Natural killer cell (primary cell): ENCODE data around the gene SARDH. TPM values are rescaled to one million over a fixed set of nuclear protein-coding genes. Genes with fewer than 3 reads are reported as not detected.

Source experiments
- ATAC-seq, 3 donors: fragments of 150-1000 bp in 2 of 3; fragments of 200-7000 bp in 1 of 3; cut with Tn5 transposase; 1 replicate in 1 of 3; 2 replicates in 2 of 3; pipeline ENCODE4 v1.10.0; 2021; ENCODE audit warnings: mild to moderate bottlenecking in 2 of 3, moderate library complexity in 2 of 3
- DNase-seq, 2 donors: peaks; one replicate each; pipeline versions ENCODE4 v3.0.0 to v3.0.0-alpha.2; 2013 to 2021; ENCODE audit warnings: mixed read lengths in 1 of 2
- H3K27ac ChIP-seq: one replicate; pipeline ENCODE4 v1.5.1; 2013; ENCODE audit warnings: mild to moderate bottlenecking, low read length
- H3K27me3 ChIP-seq: one replicate; pipeline ENCODE4 v1.6.1; 2013; ENCODE audit warnings: low read length; ENCODE audit not compliant: control insufficient read depth, insufficient read depth
- H3K36me3 ChIP-seq: one replicate; pipeline ENCODE4 v1.6.1; 2013; ENCODE audit warnings: low read length; ENCODE audit not compliant: control insufficient read depth, insufficient read depth
- H3K4me1 ChIP-seq: one replicate; pipeline ENCODE4 v1.6.1; 2013; ENCODE audit warnings: low read length; ENCODE audit not compliant: control insufficient read depth, insufficient read depth
- H3K4me3 ChIP-seq: one replicate; pipeline ENCODE4 v1.5.1; 2013; ENCODE audit warnings: low read length
- H3K9me3 ChIP-seq: one replicate; pipeline ENCODE4 v1.6.1; 2013; ENCODE audit warnings: low read length; ENCODE audit not compliant: control insufficient read depth, insufficient read depth
- H3K27ac Mint-ChIP-seq, 2 donors: one replicate each; pipeline ENCODE4 v1.8.0; 2022; ENCODE audit warnings: mild to moderate bottlenecking in 2 of 2, mixed read lengths in 2 of 2, moderate library complexity in 1 of 2
- H3K27me3 Mint-ChIP-seq, 2 donors: one replicate each; pipeline ENCODE4 v1.8.0; 2022; ENCODE audit warnings: low read depth in 2 of 2, mixed read lengths in 2 of 2
- H3K36me3 Mint-ChIP-seq: one replicate; pipeline ENCODE4 v1.8.0; 2022; ENCODE audit warnings: mixed read lengths
- H3K4me1 Mint-ChIP-seq, 2 donors: one replicate each; pipeline ENCODE4 v1.8.0; 2022; ENCODE audit warnings: mixed read lengths in 2 of 2
- H3K4me3 Mint-ChIP-seq: one replicate; pipeline ENCODE4 v1.8.0; 2022; ENCODE audit warnings: mild to moderate bottlenecking, moderate library complexity, mixed read lengths
- H3K9me3 Mint-ChIP-seq, 2 donors: one replicate each; pipeline ENCODE4 v1.8.0; 2022; ENCODE audit warnings: mixed read lengths in 2 of 2
- CTCF ChIP-seq: fragments of 200-600 bp; IDR thresholded peaks from one replicate; pipeline ENCODE4 v1.8.0; 2022; ENCODE audit warnings: antibody characterized with exemption
- WGBS: methylation state at CpG from one replicate; pipeline ENCODE4 v1.1.7; 2013; ENCODE audit warnings: missing lambda C conversion rate; ENCODE audit not compliant: insufficient coverage; 5-methylcytosine and 5-hydroxymethylcytosine counted together
- intact Hi-C: fragments of 100-400 bp; cut with micrococcal nuclease; formaldehyde crosslinking; loops from one replicate; pipeline ENCODE4 v1.14.2; 2022
- total RNA-seq, 4 donors: library from RNA; stranded (reverse); fragments of 120-200 nt in 1 of 4; gene quantifications; one replicate each; pipeline versions ENCODE4 v1.2.3 to v1.2.4, GENCODE V29; 2013 to 2022

SARDH gene
- total RNA-seq, 3 donors from 2014 or later (not counting 1 experiment from before 2014, with no cell fraction given): 2.2 to 6.8 (median 4.1) TPM

GRCh38 chr9:133713150-133713959, 24.8 kb downstream of the SARDH start:
- Mint-ChIP-seq H3K4me1 (no peaks in the 10 kb centered on the region), H3K27ac (no peak overlapping the region)
- intact Hi-C loops: no loop called here

DNA sequence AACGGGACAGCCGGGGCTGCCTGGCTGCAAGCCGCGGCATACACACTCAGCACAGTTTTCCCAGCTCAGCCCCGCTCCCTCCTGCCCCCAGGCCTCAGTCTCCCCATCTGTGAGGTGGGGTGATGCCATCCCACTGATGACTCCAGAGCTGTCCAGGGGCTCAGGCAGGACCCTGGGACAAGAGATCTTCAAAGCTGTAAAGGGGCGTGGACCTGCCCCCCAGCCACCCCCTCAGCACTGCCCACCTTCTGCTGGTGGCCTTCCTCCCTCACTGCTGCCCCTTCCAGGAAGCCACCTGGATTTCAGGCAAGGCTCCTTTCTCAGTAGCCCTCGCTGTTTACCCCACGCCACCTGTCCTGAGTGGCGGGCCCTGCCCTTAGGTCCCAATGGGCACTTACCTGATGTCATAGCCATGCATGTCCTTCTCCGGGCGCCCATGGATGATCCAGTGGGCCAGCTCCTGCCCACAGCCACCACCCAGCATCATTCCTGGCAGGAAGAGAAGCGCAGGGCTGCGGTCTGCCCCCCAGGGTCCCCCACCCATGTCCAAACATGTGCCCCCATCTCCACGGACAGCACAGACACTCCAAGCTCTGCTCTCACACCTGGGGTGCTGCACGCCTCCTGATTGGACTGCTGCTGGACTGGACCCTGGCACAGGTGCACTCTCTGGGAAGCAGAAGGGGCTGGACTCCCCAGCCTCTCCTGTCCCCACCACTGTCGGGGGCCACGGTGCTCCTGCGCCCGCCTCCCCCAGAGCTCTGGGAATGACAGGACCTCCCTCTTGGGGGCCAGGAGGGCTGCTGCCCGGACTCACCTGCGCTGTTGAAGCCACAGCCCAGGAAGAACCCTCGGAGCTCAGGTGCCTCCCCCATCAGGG, 25.7 kb downstream of the SARDH start:
- Mint-ChIP-seq H3K9me3 (no peaks in the 10 kb centered on the region), H3K4me3 (no peak overlapping the region), H3K36me3 (no peaks in the 10 kb centered on the region), H3K4me1 (no peaks in the 10 kb centered on the region), H3K27me3 (no peaks in the 10 kb centered on the region), H3K27ac (no peak overlapping the region)
- ATAC-seq (no peak), DNase-seq (no peak)
- WGBS: 78% methylated on average over 22 of the region's 22 CpGs
- intact Hi-C loops: no loop called here
- no peak overlapping the region for H3K4me3 ChIP-seq
- no peaks in the 10 kb centered on the region for H3K9me3 ChIP-seq
- no peaks in the 10 kb centered on the region for H3K36me3 ChIP-seq
- H3K27ac ChIP-seq: no peak overlapping the region
- no peaks in the 10 kb centered on the region for H3K27me3 ChIP-seq
- peaks cover 6% of the 10 kb centered on the region for H3K4me1 ChIP-seq
- no peak for TF ChIP-seq CTCF

More at GRCh38 chr9:133713150-133713959, 24.8 kb downstream of the SARDH start:
- no peak overlapping the region for H3K4me3 Mint-ChIP-seq
- Histone ChIP-seq H3K27me3 (no peaks in the 10 kb centered on the region), H3K4me3 (no peak overlapping the region), H3K4me1 (peaks cover 6% of the 10 kb centered on the region), H3K36me3 (no peaks in the 10 kb centered on the region), H3K27ac (no peak overlapping the region), H3K9me3 (no peaks in the 10 kb centered on the region)
- ATAC-seq (no peak), DNase-seq (no peak)
- H3K9me3 Mint-ChIP-seq: no peaks in the 10 kb centered on the region
- H3K27me3 Mint-ChIP-seq: no peaks in the 10 kb centered on the region
- TF ChIP-seq CTCF: no peak
- H3K36me3 Mint-ChIP-seq: no peaks in the 10 kb centered on the region
- WGBS: 68% methylated on average over 25 of the region's 25 CpGs

DNA sequence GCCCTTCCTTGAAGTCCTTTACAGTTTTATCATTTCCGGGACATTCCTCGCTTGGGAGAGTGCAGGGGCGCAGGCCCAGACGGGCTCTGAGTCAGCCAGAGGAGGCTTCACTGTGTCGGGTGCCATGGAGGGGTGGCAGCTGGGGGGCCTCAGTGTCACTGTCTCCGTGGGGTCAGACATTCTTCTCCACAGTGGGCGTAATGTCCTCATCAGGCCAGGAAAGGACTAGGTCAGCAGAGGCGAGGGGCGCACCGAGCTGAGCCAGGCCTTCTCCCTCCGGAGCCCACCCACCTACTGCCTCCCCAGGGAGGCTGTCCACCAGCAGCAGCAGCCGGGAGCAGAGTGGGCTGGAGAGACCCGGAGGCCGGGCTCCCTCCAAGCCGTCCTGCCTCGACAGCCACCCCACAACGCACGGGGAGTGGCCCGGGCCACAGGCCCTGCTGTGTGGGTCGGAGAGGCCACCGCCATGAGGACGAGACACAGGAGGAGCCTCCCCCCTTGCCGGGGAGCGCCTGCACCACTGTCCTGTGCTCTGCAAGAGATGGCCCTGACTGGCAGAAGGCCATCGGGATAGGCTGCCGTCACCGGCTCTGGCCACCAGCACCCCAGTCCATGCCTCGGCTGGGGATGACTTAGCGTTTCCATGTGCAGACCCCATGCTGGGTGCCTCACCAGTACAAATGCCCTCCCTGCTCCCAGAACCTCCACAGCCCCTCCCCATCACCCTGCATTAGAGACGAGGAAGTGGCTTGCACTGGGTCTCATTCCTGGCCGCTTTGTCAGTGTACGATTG, 26.5 kb downstream of the SARDH start:
- peaks cover 6% of the 10 kb centered on the region for H3K4me1 ChIP-seq

More for the DNA sequence above, 26.5 kb downstream of the SARDH start:
- Mint-ChIP-seq H3K27me3 (no peaks in the 10 kb centered on the region), H3K4me1 (no peaks in the 10 kb centered on the region), H3K27ac (no peak overlapping the region), H3K9me3 (no peaks in the 10 kb centered on the region), H3K36me3 (no peaks in the 10 kb centered on the region), H3K4me3 (no peak overlapping the region)
- WGBS: 88% methylated on average over 32 of the region's 32 CpGs
- no peak for ATAC-seq
- Histone ChIP-seq H3K9me3 (no peaks in the 10 kb centered on the region), H3K27me3 (no peaks in the 10 kb centered on the region), H3K36me3 (no peaks in the 10 kb centered on the region), H3K4me3 (no peak overlapping the region), H3K27ac (no peak overlapping the region)
- no peak for TF ChIP-seq CTCF
- DNase-seq: no peak
- intact Hi-C loops: no loop called here
